Measurements from ENCODE around the gene AFAP1.

AFAP1 gene

GRCh38 chr4:7736436-7737267 is 203.0 kb downstream of the AFAP1 start:
- DNase-seq (ENCODE audit: low spot score): no peak

GRCh38 chr4:7735961-7736360 is 203.7 kb downstream of the AFAP1 start:
- no peak for DNase-seq (ENCODE audit: low spot score)

- no peak for DNase-seq (ENCODE audit: low spot score)
These were observed 204.3 kb downstream of the AFAP1 start for GRCh38 chr4:7735395-7735794.

GRCh38 chr4:7734651-7735260 is 204.9 kb downstream of the AFAP1 start:
- DNase-seq (ENCODE audit: low spot score): no peak

GRCh38 chr4:7733801-7734650 is 205.6 kb downstream of the AFAP1 start:
- no peak for DNase-seq (ENCODE audit: low spot score)

- DNase-seq (ENCODE audit: low spot score): no peak
These were observed 206.5 kb downstream of the AFAP1 start for GRCh38 chr4:7733201-7733600.

GRCh38 chr4:7732263-7732662 is 207.4 kb downstream of the AFAP1 start:
- no peak for DNase-seq (ENCODE audit: low spot score)

GRCh38 chr4:7731437-7731836 is 208.2 kb downstream of the AFAP1 start:
- no peak for DNase-seq (ENCODE audit: low spot score)

GRCh38 chr4:7727749-7728148 is 211.9 kb downstream of the AFAP1 start:
- DNase-seq (ENCODE audit: low spot score): no peak

- DNase-seq (ENCODE audit: low spot score): no peak
These were observed 212.8 kb downstream of the AFAP1 start for GRCh38 chr4:7726665-7727413.

- no peak for DNase-seq (ENCODE audit: low spot score)
These were observed 213.7 kb downstream of the AFAP1 start for GRCh38 chr4:7725951-7726350.

GRCh38 chr4:7723625-7724024 is 216.0 kb downstream of the AFAP1 start:
- no peak for DNase-seq (ENCODE audit: low spot score)

GRCh38 chr4:7722766-7723387 is 216.8 kb downstream of the AFAP1 start:
- no peak for DNase-seq (ENCODE audit: low spot score)

GRCh38 chr4:7721984-7722551 is 217.6 kb downstream of the AFAP1 start:
- DNase-seq (ENCODE audit: low spot score): no peak

- peak; percentile 31 for DNase-seq (ENCODE audit: low spot score)
These were observed 220.1 kb downstream of the AFAP1 start for GRCh38 chr4:7719354-7720174.

- no peak for DNase-seq (ENCODE audit: low spot score)
These were observed 221.6 kb downstream of the AFAP1 start for GRCh38 chr4:7717946-7718490.

- DNase-seq (ENCODE audit: low spot score): no peak
These were observed 222.5 kb downstream of the AFAP1 start for GRCh38 chr4:7717161-7717560.

GRCh38 chr4:7716010-7716721 is 223.5 kb downstream of the AFAP1 start:
- DNase-seq (ENCODE audit: low spot score): no peak

GRCh38 chr4:7715271-7716009 is 224.2 kb downstream of the AFAP1 start:
- DNase-seq (ENCODE audit: low spot score): no peak

Measured in LoVo (cell line).